Measurements from ENCODE around the gene TSGA10. TPM values are rescaled to one million over a fixed set of nuclear protein-coding genes. Genes with fewer than 3 reads are reported as not detected.

TSGA10 gene

DNA sequence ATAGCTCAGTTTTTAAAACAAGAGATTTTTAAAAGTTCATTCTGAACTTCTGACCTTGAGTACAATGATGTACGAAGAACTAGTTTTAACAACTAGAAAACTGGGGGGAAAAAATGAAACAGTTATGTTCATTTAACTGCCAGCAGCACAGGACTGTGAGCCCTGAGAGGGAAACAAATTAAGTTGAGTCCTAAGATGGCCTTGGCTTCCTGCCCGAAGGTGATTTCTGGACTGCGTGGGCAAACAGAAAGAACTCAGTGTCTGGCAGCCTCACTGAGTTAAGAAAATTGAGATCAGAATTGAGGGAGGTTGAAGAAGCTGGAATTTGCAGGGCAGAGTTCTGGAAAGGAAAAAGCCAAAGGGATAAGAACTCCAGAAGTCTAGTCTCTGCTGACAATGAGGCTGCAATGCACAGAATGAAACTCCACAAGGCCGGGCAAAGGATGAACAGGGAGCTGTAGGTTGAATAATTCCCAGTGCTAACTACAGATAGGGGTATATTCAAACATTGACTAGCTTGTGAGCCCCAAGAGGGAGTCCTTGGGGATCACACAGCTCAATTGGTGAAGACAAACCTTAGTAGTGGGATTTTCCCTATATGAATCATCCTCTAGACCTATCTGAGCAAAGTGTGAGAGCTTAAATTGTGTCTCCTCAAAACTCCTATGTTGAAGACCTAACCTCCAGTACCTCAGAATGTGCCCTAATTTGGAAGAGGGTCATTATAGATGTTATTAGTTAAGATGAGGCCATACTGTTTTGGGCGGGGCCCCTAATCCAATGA lies 205.6 kb downstream of the TSGA10 start:
- Histone ChIP-seq H4K5ac (ENCODE audit: low read length) (no peak overlapping the region), H3K4me1 (ENCODE audit: control insufficient read depth, low read depth, low read length) (no peaks in the 10 kb centered on the region), H3K79me1 (ENCODE audit: low read length) (no peaks in the 10 kb centered on the region), H2BK15ac (replicated peaks; ENCODE audit: low read depth) (no peak overlapping the region), H3K4ac (ENCODE audit: low read depth, low read length) (no peak overlapping the region), H3K79me2 (ENCODE audit: control insufficient read depth, insufficient read depth, low read length) (no peaks in the 10 kb centered on the region), H3K4me3 (ENCODE audit: low read length) (no peak overlapping the region), H3K27me3 (ENCODE audit: insufficient read depth, low read length, poor library complexity) (no peaks in the 10 kb centered on the region), H2BK5ac (ENCODE audit: low read length) (no peak overlapping the region), H3K36me3 (ENCODE audit: control insufficient read depth, insufficient read depth, low read length) (no peaks in the 10 kb centered on the region), H2AK5ac (ENCODE audit: low read length) (no peak overlapping the region), H3K56ac (ENCODE audit: low read length) (no peak overlapping the region), H3K9ac (ENCODE audit: low read length) (no peak overlapping the region), H2BK120ac (ENCODE audit: low read depth, low read length) (no peak overlapping the region), H3K18ac (ENCODE audit: low read length) (no peak overlapping the region), H4K8ac (ENCODE audit: low read depth, low read length) (no peak overlapping the region), H3K27ac (ENCODE audit: low read depth, low read length) (no peak overlapping the region), H3K23ac (ENCODE audit: low read length) (no peak overlapping the region), H3K4me2 (ENCODE audit: low read length) (no peak overlapping the region)
- no CpG with 5 or more reads among the region's 5 CpGs for WGBS (ENCODE audit: extremely low coverage, insufficient coverage, low lambda C conversion rate)
- DNase-seq, result no peak

DNA sequence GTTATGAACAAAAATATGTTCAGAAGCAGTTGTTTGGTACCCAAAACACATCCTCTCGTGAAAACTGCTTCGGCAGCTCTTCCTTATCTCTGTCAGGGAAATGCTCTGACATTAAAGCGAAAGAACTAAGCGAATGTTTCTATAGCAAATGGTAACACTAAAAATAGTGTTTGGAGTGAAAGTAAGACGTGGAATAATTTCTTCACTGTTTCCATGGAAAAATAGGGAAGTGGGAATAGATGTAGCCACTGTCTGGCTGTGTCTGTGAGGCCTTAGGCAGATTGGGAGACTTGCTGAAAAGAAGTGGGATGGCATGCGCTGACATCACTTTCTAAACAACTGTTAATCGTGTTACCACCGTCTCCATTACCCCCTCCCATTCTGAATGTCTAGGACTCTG lies 207.2 kb downstream of the TSGA10 start:
- no peaks in the 10 kb centered on the region for H3K79me1 ChIP-seq (ENCODE audit: low read length)
- no peak overlapping the region for H2BK15ac ChIP-seq (replicated peaks; ENCODE audit: low read depth)
- no peak overlapping the region for H2BK5ac ChIP-seq (ENCODE audit: low read length)
- H4K8ac ChIP-seq (ENCODE audit: low read depth, low read length), result no peak overlapping the region
- no peak overlapping the region for H2BK120ac ChIP-seq (ENCODE audit: low read depth, low read length)
- no peak overlapping the region for H4K5ac ChIP-seq (ENCODE audit: low read length)
- WGBS (ENCODE audit: extremely low coverage, insufficient coverage, low lambda C conversion rate), result no CpG with 5 or more reads among the region's 8 CpGs
- no peaks in the 10 kb centered on the region for H3K36me3 ChIP-seq (ENCODE audit: control insufficient read depth, insufficient read depth, low read length)
- H3K27me3 ChIP-seq (ENCODE audit: insufficient read depth, low read length, poor library complexity), result no peaks in the 10 kb centered on the region
- H3K4me2 ChIP-seq (ENCODE audit: low read length), result no peak overlapping the region
- no peaks in the 10 kb centered on the region for H3K79me2 ChIP-seq (ENCODE audit: control insufficient read depth, insufficient read depth, low read length)
- no peak overlapping the region for H3K9ac ChIP-seq (ENCODE audit: low read length)
- no peak for DNase-seq
- H3K4ac ChIP-seq (ENCODE audit: low read depth, low read length), result no peak overlapping the region
- H3K27ac ChIP-seq (ENCODE audit: low read depth, low read length), result no peak overlapping the region
- no peak overlapping the region for H3K56ac ChIP-seq (ENCODE audit: low read length)
- H3K4me3 ChIP-seq (ENCODE audit: low read length), result no peak overlapping the region
- no peak overlapping the region for H3K18ac ChIP-seq (ENCODE audit: low read length)
- H3K4me1 ChIP-seq (ENCODE audit: control insufficient read depth, low read depth, low read length), result no peaks in the 10 kb centered on the region
- no peak overlapping the region for H2AK5ac ChIP-seq (ENCODE audit: low read length)
- H3K23ac ChIP-seq (ENCODE audit: low read length), result no peak overlapping the region

Small RNA genes within 50 kb of the gene (small RNA-seq; reads per million reads assigned to genes)
- not detected for gene AC092587.1 (ENCODE audit: insufficient read depth)
